Mesendoderm (in vitro differentiated cells): ENCODE measurements around the gene TIGIT.

ENCODE experiments used
- DNase-seq: peaks from one replicate; pipeline ENCODE4 v3.0.0; 2013
- H2AK5ac ChIP-seq: 2 replicates; pipeline ENCODE4 v1.6.1; 2013; ENCODE audit warnings: low read length, inconsistent platforms
- H2BK120ac ChIP-seq: 2 replicates; pipeline ENCODE4 v1.6.1; 2013; ENCODE audit warnings: low read depth, mild to moderate bottlenecking, low read length, moderate library complexity, mixed read lengths
- H2BK15ac ChIP-seq: replicated peaks from 2 replicates; pipeline ENCODE4 v1.6.1; 2013; ENCODE audit warnings: low read depth, mild to moderate bottlenecking, moderate library complexity
- H2BK5ac ChIP-seq: 2 replicates; pipeline ENCODE4 v1.6.1; 2013; ENCODE audit warnings: low read length, inconsistent platforms
- H3K18ac ChIP-seq: 2 replicates; pipeline ENCODE4 v1.6.1; 2013; ENCODE audit warnings: mild to moderate bottlenecking, low read length, mixed read lengths
- H3K23ac ChIP-seq: one replicate; pipeline ENCODE4 v1.6.1; 2013; ENCODE audit warnings: low read length
- H3K27ac ChIP-seq: 2 replicates; pipeline ENCODE4 v1.5.1; 2013; ENCODE audit warnings: low read depth, mild to moderate bottlenecking, inconsistent platforms, low read length, moderate library complexity
- H3K27me3 ChIP-seq: 2 replicates; pipeline ENCODE4 v1.6.1; 2013; ENCODE audit warnings: low read length, control low read depth, mild to moderate bottlenecking, inconsistent platforms; ENCODE audit not compliant: insufficient read depth, poor library complexity
- H3K36me3 ChIP-seq: 2 replicates; pipeline ENCODE4 v1.6.1; 2013; ENCODE audit warnings: low read length, inconsistent platforms; ENCODE audit not compliant: control insufficient read depth, insufficient read depth
- H3K4ac ChIP-seq: one replicate; pipeline ENCODE4 v1.6.1; 2013; ENCODE audit warnings: low read depth, mild to moderate bottlenecking, low read length, moderate library complexity
- H3K4me1 ChIP-seq: 2 replicates; pipeline ENCODE4 v1.6.1; 2013; ENCODE audit warnings: low read depth, low read length, inconsistent platforms; ENCODE audit not compliant: control insufficient read depth
- H3K4me2 ChIP-seq: 2 replicates; pipeline ENCODE4 v1.6.1; 2013; ENCODE audit warnings: low read length
- H3K4me3 ChIP-seq: 2 replicates; pipeline ENCODE4 v1.5.1; 2013; ENCODE audit warnings: mild to moderate bottlenecking, low read length
- H3K56ac ChIP-seq: one replicate; pipeline ENCODE4 v1.6.1; 2013; ENCODE audit warnings: low read length
- H3K79me1 ChIP-seq: 2 replicates; pipeline ENCODE4 v1.6.1; 2013; ENCODE audit warnings: low read length, inconsistent platforms
- H3K79me2 ChIP-seq: 2 replicates; pipeline ENCODE4 v1.6.1; 2013; ENCODE audit warnings: mild to moderate bottlenecking, low read length; ENCODE audit not compliant: control insufficient read depth, insufficient read depth
- H3K9ac ChIP-seq: 2 replicates; pipeline ENCODE4 v1.6.1; 2013; ENCODE audit warnings: low read length, inconsistent platforms
- H4K5ac ChIP-seq: one replicate; pipeline ENCODE4 v1.6.1; 2013; ENCODE audit warnings: low read length
- H4K8ac ChIP-seq: one replicate; pipeline ENCODE4 v1.6.1; 2013; ENCODE audit warnings: low read depth, mild to moderate bottlenecking, control low read depth, low read length, moderate library complexity
- WGBS: extraction: QIAGEN DNeasy Blood & Tissue Kit; methylation state at CpG from one replicate; pipeline ENCODE4 v1.1.7; 2013; ENCODE audit warnings: low lambda C conversion rate, missing lambda C conversion rate; ENCODE audit not compliant: insufficient coverage; ENCODE audit errors: extremely low coverage; 5-methylcytosine and 5-hydroxymethylcytosine counted together

The TIGIT gene

DNA sequence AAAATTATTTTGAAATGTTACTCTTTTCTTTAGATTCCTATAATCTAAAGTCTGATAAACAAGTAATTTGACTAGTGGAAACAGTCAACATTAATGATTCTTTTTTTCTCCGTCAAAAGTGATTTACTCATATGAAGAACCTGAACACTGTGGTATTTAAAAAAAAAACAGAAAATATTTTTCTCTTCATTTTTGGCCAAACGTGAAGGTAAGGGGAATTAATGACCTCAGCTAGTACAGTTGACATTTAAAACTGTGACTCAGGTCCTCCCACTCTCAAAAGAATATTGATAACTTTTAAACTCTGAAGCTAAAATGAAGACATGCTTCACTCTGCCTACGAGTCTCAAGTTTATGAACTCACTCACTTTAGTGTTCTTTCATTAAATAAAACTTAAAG is 34.5 kb downstream of the TIGIT start:
- no peaks in the 10 kb centered on the region for H3K79me2 ChIP-seq
- no peak for DNase-seq
- WGBS, result no CpG with 5 or more reads among the region's 3 CpGs
- no peak overlapping the region for H3K4me3 ChIP-seq
- H3K4me1 ChIP-seq, result peaks cover under 1% of the 10 kb centered on the region
- H4K8ac ChIP-seq, result no peak overlapping the region
- H2BK15ac ChIP-seq, result no peak overlapping the region
- no peak overlapping the region for H2AK5ac ChIP-seq
- no peak overlapping the region for H3K4me2 ChIP-seq
- H3K9ac ChIP-seq, result no peak overlapping the region
- no peaks in the 10 kb centered on the region for H3K36me3 ChIP-seq
- H4K5ac ChIP-seq, result no peak overlapping the region
- no peaks in the 10 kb centered on the region for H3K79me1 ChIP-seq
- no peak overlapping the region for H2BK5ac ChIP-seq
- no peak overlapping the region for H3K23ac ChIP-seq
- H3K4ac ChIP-seq, result no peak overlapping the region
- no peak overlapping the region for H3K27ac ChIP-seq
- H3K18ac ChIP-seq, result no peak overlapping the region
- no peak overlapping the region for H2BK120ac ChIP-seq
- no peak overlapping the region for H3K56ac ChIP-seq
- no peaks in the 10 kb centered on the region for H3K27me3 ChIP-seq

DNA sequence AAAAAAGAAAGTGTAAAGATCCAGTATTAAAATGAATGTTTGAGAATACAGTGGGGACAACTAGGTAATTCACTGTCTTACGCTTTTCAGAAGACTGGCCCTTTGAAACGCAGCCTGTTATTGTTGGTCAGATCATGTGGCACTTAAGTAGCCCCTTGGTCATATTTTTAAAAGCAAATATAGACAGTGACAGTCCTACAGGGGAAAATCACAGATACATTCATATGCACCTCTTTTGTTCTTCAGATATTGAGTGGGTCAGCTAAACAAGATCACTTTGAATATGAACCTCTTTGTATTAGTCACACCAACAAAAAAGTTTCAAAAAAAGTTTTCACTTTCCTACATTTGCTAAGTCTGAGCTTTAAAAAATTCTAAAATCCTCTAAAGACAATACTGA is 36.0 kb downstream of the TIGIT start:
- Histone ChIP-seq H3K56ac (no peak overlapping the region), H3K23ac (no peak overlapping the region), H3K18ac (no peak overlapping the region), H3K4me1 (no peaks in the 10 kb centered on the region), H4K8ac (no peak overlapping the region), H3K4me2 (no peak overlapping the region), H2AK5ac (no peak overlapping the region), H3K4me3 (no peak overlapping the region), H3K4ac (no peak overlapping the region), H3K27ac (no peak overlapping the region), H3K79me2 (no peaks in the 10 kb centered on the region), H4K5ac (no peak overlapping the region), H3K79me1 (no peaks in the 10 kb centered on the region), H3K27me3 (no peaks in the 10 kb centered on the region), H2BK5ac (no peak overlapping the region), H3K9ac (no peak overlapping the region), H2BK15ac (no peak overlapping the region), H3K36me3 (no peaks in the 10 kb centered on the region), H2BK120ac (no peak overlapping the region)
- DNase-seq, result no peak
- WGBS, result no CpG with 5 or more reads among the region's 2 CpGs

DNA sequence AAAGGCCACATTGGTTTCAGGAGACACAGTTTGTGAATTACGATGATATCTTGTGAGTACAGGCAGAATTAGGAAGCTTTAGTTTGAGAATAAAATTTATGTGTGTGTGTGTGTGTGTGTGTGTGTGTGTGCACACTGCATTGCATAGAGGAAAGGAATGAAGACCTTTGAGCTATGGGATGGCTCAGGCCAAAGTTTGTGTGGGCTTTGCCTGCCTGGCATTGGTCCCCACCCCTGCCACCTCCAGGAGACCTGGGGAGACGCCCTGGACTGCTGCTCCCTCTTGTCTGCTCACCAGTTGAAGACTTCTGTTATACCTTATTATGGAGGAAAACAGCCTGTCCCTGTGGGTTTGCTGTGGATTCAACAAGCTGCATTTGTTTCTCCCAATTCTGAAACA is 37.2 kb downstream of the TIGIT start:
- Histone ChIP-seq H3K27ac (no peak overlapping the region), H3K4ac (no peak overlapping the region), H2BK15ac (no peak overlapping the region), H3K4me3 (no peak overlapping the region), H3K9ac (no peak overlapping the region), H3K79me2 (no peaks in the 10 kb centered on the region), H3K4me2 (no peak overlapping the region), H3K79me1 (no peaks in the 10 kb centered on the region), H3K27me3 (no peaks in the 10 kb centered on the region), H2BK120ac (no peak overlapping the region), H3K56ac (no peak overlapping the region), H4K8ac (no peak overlapping the region), H2BK5ac (no peak overlapping the region), H3K36me3 (no peaks in the 10 kb centered on the region), H3K18ac (no peak overlapping the region), H3K23ac (no peak overlapping the region), H4K5ac (no peak overlapping the region), H3K4me1 (no peaks in the 10 kb centered on the region), H2AK5ac (no peak overlapping the region)
- no peak for DNase-seq
- no CpG with 5 or more reads among the region's 2 CpGs for WGBS

DNA sequence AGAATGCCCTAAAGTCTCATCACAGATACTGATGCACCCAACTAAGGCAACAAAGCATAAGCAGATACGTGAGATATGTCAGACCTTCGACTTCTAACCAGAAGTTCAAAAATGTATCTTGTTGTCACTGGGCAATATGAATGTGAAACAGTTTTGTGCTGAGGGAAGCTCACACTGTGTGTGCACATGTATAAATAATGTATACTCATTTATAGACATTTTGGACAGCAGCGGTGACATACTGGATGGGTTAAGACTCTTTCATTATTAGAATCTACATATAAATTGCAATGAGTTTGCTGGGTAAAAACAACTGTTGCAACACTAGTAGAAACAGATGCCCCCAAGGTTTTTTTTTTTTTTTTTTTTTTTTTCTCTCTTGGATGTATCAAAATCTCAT is 37.9 kb downstream of the TIGIT start:
- Histone ChIP-seq H3K79me1 (no peaks in the 10 kb centered on the region), H3K27ac (no peak overlapping the region), H3K4ac (no peak overlapping the region), H3K4me2 (no peak overlapping the region), H3K4me1 (no peaks in the 10 kb centered on the region), H3K36me3 (no peaks in the 10 kb centered on the region), H4K5ac (no peak overlapping the region), H3K4me3 (no peak overlapping the region), H3K56ac (no peak overlapping the region), H4K8ac (no peak overlapping the region), H2BK5ac (no peak overlapping the region), H2BK15ac (no peak overlapping the region), H3K79me2 (no peaks in the 10 kb centered on the region), H3K18ac (no peak overlapping the region), H3K23ac (no peak overlapping the region), H3K27me3 (no peaks in the 10 kb centered on the region), H2AK5ac (no peak overlapping the region), H2BK120ac (no peak overlapping the region), H3K9ac (no peak overlapping the region)
- no CpG with 5 or more reads among the region's 3 CpGs for WGBS
- no peak for DNase-seq

DNA sequence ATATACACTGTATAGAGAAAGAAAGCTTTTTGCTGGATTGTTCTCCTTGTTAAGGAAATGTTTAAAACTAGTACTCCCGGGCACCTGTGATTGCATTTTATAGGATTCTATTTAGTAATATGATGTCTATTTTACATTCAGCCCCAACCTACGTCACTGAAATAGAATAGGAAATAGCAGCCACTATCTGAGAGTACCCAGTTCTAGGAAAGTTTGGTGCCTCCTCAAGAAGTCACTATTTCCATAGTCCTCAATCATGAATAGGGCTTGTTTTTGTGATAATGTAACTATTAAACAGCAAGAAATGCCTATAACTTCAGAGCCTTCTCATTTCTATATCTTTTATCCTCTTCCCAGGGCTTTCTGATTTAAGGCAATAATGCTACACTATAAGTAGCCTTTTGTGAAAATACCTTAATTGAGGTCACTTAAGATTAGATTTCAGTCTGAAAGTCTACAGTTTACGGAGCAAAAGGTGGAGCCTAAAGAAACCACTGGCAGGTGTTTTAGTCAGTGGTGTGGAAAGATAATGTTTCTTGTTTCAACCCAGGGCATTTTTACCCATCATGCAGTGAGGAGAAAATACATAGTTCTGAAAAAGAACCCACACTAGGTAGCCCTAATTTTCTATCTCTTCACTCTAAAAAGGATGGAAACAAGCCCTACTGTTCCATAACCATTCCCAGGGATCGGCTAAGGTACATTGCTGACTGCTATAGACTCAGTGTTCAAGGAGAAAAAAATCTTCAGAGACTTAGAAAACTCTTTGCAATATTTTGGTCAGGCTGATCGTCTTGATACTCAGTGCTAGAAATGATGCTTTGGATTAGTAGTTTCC is 38.7 kb downstream of the TIGIT start:
- H3K4me1 ChIP-seq, result no peaks in the 10 kb centered on the region
- no peak overlapping the region for H2BK15ac ChIP-seq
- H3K18ac ChIP-seq, result no peak overlapping the region
- no peaks in the 10 kb centered on the region for H3K79me1 ChIP-seq
- H3K36me3 ChIP-seq, result no peaks in the 10 kb centered on the region
- H3K23ac ChIP-seq, result no peak overlapping the region
- H3K27ac ChIP-seq, result no peak overlapping the region
- H3K56ac ChIP-seq, result no peak overlapping the region
- H2BK120ac ChIP-seq, result no peak overlapping the region
- no CpG with 5 or more reads among the region's 5 CpGs for whole genome bisulfite sequencing
- H3K27me3 ChIP-seq, result no peaks in the 10 kb centered on the region
- H3K4me2 ChIP-seq, result no peak overlapping the region
- no peaks in the 10 kb centered on the region for H3K79me2 ChIP-seq
- H4K8ac ChIP-seq, result no peak overlapping the region
- H3K4me3 ChIP-seq, result no peak overlapping the region
- H4K5ac ChIP-seq, result no peak overlapping the region
- no peak overlapping the region for H3K4ac ChIP-seq
- H2BK5ac ChIP-seq, result no peak overlapping the region
- no peak overlapping the region for H2AK5ac ChIP-seq
- DNase-seq, result no peak
- no peak overlapping the region for H3K9ac ChIP-seq
